Endothelial cell of umbilical vein (primary cell): Measurements from ENCODE around the gene HAUS3.

Source experiments
- EZH2 ChIP-seq: IDR thresholded peaks from 2 replicates; pipeline ENCODE4 v1.6.1; 2012; ENCODE audit warnings: borderline replicate concordance, low read depth, mild to moderate bottlenecking, moderate library complexity, low read length, inconsistent platforms; ENCODE audit not compliant: severe bottlenecking
- POLR2A ChIP-seq: IDR thresholded peaks from 2 replicates; pipeline ENCODE4 v1.6.1; 2012; ENCODE audit warnings: low read depth, mild to moderate bottlenecking, control low read depth, low read length
- POLR2AphosphoS5 ChIP-seq: IDR thresholded peaks from 2 replicates; pipeline ENCODE4 v1.6.1; 2012; ENCODE audit warnings: low read depth, mild to moderate bottlenecking, control low read depth, low read length, moderate library complexity; ENCODE audit not compliant: insufficient read depth
- TF ChIP-seq, protein P1 (sequence below), 2 donors: IDR thresholded peaks; 1 replicate in 1 of 2; 2 replicates in 1 of 2; pipeline ENCODE4 v1.5.1; 2011; ENCODE audit warnings: low read length in 2 of 2, mild to moderate bottlenecking in 2 of 2, moderate library complexity in 2 of 2, control low read depth in 1 of 2, inconsistent platforms in 1 of 2, low read depth in 1 of 2; ENCODE audit not compliant: insufficient read depth in 1 of 2; ENCODE audit errors: extremely low read depth in 1 of 2

DNA sequence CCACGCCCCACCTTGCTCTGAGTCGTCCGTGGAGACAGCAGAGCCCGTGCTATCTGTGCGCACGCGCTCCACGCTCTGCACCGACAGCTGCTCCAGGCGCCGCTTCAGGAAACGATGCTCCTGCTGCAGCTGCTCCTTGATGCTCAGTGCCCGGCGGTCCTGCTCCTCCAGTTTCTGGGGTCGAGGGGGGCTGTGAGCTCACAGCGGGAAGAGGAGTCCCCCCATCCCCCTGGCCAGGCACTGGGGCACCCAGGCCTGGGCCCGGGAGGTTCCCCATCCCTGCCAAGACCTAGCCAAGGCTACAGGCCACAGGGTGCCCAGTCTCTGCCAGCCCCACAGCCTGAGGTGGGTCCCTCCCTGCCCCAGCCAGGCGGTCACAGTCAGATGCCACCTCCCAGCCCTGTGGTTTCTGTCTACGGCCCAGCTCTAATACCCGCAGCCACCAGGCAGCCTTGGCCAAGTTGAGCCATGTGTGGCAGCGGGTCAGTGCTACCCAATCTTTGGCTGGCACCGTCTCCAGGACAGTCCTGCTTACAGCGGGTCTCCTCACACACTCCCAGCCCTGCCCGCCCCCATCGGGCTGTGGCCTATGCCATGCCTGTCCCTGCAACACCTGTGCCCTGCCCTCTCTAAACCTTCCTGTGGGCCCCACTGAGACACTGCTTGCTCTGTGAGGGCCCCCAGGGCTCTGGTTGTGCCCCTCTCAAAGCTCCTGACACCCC is 9.3 kb upstream of the HAUS3 start:
- TF ChIP-seq, protein P1, sequence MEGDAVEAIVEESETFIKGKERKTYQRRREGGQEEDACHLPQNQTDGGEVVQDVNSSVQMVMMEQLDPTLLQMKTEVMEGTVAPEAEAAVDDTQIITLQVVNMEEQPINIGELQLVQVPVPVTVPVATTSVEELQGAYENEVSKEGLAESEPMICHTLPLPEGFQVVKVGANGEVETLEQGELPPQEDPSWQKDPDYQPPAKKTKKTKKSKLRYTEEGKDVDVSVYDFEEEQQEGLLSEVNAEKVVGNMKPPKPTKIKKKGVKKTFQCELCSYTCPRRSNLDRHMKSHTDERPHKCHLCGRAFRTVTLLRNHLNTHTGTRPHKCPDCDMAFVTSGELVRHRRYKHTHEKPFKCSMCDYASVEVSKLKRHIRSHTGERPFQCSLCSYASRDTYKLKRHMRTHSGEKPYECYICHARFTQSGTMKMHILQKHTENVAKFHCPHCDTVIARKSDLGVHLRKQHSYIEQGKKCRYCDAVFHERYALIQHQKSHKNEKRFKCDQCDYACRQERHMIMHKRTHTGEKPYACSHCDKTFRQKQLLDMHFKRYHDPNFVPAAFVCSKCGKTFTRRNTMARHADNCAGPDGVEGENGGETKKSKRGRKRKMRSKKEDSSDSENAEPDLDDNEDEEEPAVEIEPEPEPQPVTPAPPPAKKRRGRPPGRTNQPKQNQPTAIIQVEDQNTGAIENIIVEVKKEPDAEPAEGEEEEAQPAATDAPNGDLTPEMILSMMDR (IDR thresholded peaks at IDR 0.05; ENCODE audit: extremely low read depth in 1 of 2, insufficient read depth in 1 of 2, low read depth in 1 of 2, low read length in 2 of 2), result no peak
- TF ChIP-seq POLR2AphosphoS5, result no peak
- no peak for TF ChIP-seq POLR2A
- TF ChIP-seq EZH2, result no peak
